ENCODE measurements around the gene YES1.

DNA sequence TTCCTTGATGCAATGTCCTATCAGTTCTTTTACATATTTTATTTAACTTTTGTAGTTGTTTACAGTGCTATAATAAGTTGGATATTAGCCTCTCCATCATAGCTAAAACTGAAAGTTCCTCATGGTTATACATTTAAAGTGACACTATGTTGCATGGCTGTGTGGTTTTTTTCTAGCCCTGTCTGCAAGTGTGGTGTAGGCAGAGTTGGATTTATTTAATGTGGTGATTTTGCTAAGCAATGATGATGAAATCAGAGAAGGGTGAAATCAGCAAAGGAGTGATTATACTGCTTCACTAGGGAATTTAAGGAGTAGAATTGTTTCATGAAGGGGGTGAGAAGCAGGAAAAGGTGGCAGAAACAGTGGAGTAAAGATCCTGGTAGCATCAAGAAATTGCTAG is 81.3 kb downstream of the YES1 start:
- TF ChIP-seq, protein P1, sequence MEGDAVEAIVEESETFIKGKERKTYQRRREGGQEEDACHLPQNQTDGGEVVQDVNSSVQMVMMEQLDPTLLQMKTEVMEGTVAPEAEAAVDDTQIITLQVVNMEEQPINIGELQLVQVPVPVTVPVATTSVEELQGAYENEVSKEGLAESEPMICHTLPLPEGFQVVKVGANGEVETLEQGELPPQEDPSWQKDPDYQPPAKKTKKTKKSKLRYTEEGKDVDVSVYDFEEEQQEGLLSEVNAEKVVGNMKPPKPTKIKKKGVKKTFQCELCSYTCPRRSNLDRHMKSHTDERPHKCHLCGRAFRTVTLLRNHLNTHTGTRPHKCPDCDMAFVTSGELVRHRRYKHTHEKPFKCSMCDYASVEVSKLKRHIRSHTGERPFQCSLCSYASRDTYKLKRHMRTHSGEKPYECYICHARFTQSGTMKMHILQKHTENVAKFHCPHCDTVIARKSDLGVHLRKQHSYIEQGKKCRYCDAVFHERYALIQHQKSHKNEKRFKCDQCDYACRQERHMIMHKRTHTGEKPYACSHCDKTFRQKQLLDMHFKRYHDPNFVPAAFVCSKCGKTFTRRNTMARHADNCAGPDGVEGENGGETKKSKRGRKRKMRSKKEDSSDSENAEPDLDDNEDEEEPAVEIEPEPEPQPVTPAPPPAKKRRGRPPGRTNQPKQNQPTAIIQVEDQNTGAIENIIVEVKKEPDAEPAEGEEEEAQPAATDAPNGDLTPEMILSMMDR (IDR thresholded peaks at IDR 0.05) = no peak
- no peak for TF ChIP-seq POLR2A (IDR thresholded peaks at IDR 0.05)

Measured in testis (tissue), 2 donors.